Measurements from ENCODE around the gene LIPT2. TPM values are rescaled to one million over a fixed set of nuclear protein-coding genes. Genes with fewer than 3 reads are reported as not detected.

Gene LIPT2
- total and polyA plus RNA-seq, 4 donors = 2.0 to 6.9 (median 3.4) TPM

DNA sequence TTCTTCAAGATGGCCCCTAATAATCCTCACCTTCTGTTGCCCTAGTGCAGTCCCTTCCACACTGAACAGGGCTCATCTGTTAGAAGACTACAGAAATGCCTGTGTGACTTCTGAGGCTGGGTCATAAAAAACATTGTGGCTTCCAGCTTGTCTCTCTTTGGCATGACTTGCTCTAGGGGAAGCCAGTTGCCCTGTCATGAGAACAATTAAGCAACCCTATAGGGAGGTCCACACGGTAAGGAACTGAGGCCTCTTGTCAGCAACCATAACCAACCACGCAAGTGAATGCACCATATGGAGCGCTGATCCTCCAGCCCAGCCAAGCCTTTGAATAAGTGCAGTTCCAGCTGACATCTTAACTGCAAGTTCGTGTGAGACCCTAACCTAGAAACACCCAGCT is 2.6 kb downstream of the LIPT2 start:
- ATAC-seq (ENCODE audit: insufficient read depth, low FRiP score) (no peak), DNase-seq (no peak)
- H3K27me3 ChIP-seq (ENCODE audit: control insufficient read depth in 3 of 3, insufficient read depth in 3 of 3, low read length in 2 of 3) = no peaks in the 10 kb centered on the region
- WGBS, 2 donors = 81 to 94% methylated on average over 4 of the region's 4 CpGs
- H3K27ac ChIP-seq (ENCODE audit: low read depth in 1 of 2, low read length in 1 of 2) = no peak overlapping the region
- peaks cover 0 to 5% (median 4%) of the 10 kb centered on the region in 5 donors for H3K4me1 ChIP-seq (ENCODE audit: control insufficient read depth in 5 of 5, insufficient read depth in 5 of 5, low read length in 5 of 5)
- peaks cover 0 to 2% (median 0%) of the 10 kb centered on the region in 4 donors for H3K9me3 ChIP-seq (ENCODE audit: control insufficient read depth in 4 of 4, insufficient read depth in 3 of 4, low read length in 3 of 4)
- TF ChIP-seq, protein P1, sequence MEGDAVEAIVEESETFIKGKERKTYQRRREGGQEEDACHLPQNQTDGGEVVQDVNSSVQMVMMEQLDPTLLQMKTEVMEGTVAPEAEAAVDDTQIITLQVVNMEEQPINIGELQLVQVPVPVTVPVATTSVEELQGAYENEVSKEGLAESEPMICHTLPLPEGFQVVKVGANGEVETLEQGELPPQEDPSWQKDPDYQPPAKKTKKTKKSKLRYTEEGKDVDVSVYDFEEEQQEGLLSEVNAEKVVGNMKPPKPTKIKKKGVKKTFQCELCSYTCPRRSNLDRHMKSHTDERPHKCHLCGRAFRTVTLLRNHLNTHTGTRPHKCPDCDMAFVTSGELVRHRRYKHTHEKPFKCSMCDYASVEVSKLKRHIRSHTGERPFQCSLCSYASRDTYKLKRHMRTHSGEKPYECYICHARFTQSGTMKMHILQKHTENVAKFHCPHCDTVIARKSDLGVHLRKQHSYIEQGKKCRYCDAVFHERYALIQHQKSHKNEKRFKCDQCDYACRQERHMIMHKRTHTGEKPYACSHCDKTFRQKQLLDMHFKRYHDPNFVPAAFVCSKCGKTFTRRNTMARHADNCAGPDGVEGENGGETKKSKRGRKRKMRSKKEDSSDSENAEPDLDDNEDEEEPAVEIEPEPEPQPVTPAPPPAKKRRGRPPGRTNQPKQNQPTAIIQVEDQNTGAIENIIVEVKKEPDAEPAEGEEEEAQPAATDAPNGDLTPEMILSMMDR (IDR thresholded peaks at IDR 0.05; ENCODE audit: control extremely low read depth, extremely low read depth) = no peak
- no peaks in the 10 kb centered on the region for H3K36me3 ChIP-seq (ENCODE audit: control insufficient read depth in 4 of 4, insufficient read depth in 4 of 4, low read length in 4 of 4)
- H3K9ac ChIP-seq (ENCODE audit: insufficient read depth in 1 of 2, low read length in 2 of 2) = no peak overlapping the region
- no peak overlapping the region for H3K4me3 ChIP-seq

DNA sequence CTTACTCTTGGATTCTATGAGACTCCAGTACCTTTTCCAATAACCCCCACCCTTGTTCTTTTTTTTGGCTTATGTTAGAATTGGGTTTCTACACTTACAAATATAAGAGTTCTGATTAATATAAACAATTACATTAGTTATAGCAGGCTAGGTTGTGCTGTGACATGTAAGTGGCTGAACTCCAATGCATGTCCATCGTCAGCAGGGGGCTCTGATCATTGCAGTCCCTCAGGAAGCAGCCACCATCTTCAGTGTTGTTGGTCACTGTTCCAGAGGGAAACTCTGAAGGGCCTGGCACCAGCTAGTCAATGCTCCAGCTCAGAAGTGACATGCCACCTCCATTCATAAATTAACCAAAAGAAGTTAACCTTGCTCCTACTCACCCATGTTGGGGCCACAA is 5.6 kb downstream of the LIPT2 start:
- no peaks in the 10 kb centered on the region for H3K9me3 ChIP-seq (ENCODE audit: control insufficient read depth in 4 of 4, insufficient read depth in 3 of 4, low read length in 3 of 4)
- H3K4me3 ChIP-seq = no peak overlapping the region
- ATAC-seq (ENCODE audit: insufficient read depth, low FRiP score) (no peak), DNase-seq (no peak)
- peaks cover 0 to 2% (median 0%) of the 10 kb centered on the region in 5 donors for H3K4me1 ChIP-seq (ENCODE audit: control insufficient read depth in 5 of 5, insufficient read depth in 5 of 5, low read length in 5 of 5)
- TF ChIP-seq, protein P1 (IDR thresholded peaks at IDR 0.05; ENCODE audit: control extremely low read depth, extremely low read depth) = no peak
- no peaks in the 10 kb centered on the region for H3K36me3 ChIP-seq (ENCODE audit: control insufficient read depth in 4 of 4, insufficient read depth in 4 of 4, low read length in 4 of 4)
- no peak overlapping the region for H3K9ac ChIP-seq (ENCODE audit: insufficient read depth in 1 of 2, low read length in 2 of 2)
- 85 to 86% methylated on average over 1 of the region's 1 CpG for WGBS, 2 donors
- no peaks in the 10 kb centered on the region for H3K27me3 ChIP-seq (ENCODE audit: control insufficient read depth in 3 of 3, insufficient read depth in 3 of 3, low read length in 2 of 3)
- H3K27ac ChIP-seq (ENCODE audit: low read depth in 1 of 2, low read length in 1 of 2) = no peak overlapping the region

DNA sequence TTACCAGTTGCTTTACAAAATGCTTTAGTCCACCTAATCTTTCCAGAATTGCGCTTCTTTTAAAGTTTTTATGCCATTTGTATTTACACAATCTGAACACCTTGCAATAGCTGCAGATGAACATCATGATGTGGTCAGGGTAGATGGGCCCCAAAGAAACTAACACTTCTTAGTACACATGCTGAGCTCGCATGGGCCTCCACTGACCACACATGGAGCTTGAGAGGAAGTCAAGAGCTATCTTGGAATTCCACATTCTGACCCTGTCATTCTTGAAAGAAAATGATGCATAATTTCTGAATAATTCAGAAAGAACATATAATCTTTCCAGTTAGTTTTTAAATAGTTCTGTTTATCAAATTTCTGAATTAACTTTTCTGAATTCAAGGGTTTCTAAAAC is 7.7 kb downstream of the LIPT2 start:
- peaks cover 0 to 2% (median 0%) of the 10 kb centered on the region in 5 donors for H3K4me1 ChIP-seq (ENCODE audit: control insufficient read depth in 5 of 5, insufficient read depth in 5 of 5, low read length in 5 of 5)
- no peak for ATAC-seq (ENCODE audit: insufficient read depth, low FRiP score)
- DNase-seq = no peak
- TF ChIP-seq, protein P1 (IDR thresholded peaks at IDR 0.05; ENCODE audit: control extremely low read depth, extremely low read depth) = no peak
- H3K4me3 ChIP-seq = no peak overlapping the region
- WGBS, 2 donors = 72 to 77% methylated on average over 2 of the region's 2 CpGs
- no peak overlapping the region for H3K9ac ChIP-seq (ENCODE audit: insufficient read depth in 1 of 2, low read length in 2 of 2)
- H3K27ac ChIP-seq (ENCODE audit: low read depth in 1 of 2, low read length in 1 of 2) = no peak overlapping the region
- H3K36me3 ChIP-seq (ENCODE audit: control insufficient read depth in 4 of 4, insufficient read depth in 4 of 4, low read length in 4 of 4) = no peaks in the 10 kb centered on the region
- H3K27me3 ChIP-seq (ENCODE audit: control insufficient read depth in 3 of 3, insufficient read depth in 3 of 3, low read length in 2 of 3) = no peaks in the 10 kb centered on the region
- no peaks in the 10 kb centered on the region for H3K9me3 ChIP-seq (ENCODE audit: control insufficient read depth in 4 of 4, insufficient read depth in 3 of 4, low read length in 3 of 4)
